Measurements from ENCODE around the gene FLCN. TPM values are rescaled to one million over a fixed set of nuclear protein-coding genes. Genes with fewer than 3 reads are reported as not detected.
"Not testable (repeated sequence)": the region's sequence is repeated elsewhere in the genome, so short reads cannot be mapped to it uniquely, and the experiment has no call there.

FLCN gene, protein sequence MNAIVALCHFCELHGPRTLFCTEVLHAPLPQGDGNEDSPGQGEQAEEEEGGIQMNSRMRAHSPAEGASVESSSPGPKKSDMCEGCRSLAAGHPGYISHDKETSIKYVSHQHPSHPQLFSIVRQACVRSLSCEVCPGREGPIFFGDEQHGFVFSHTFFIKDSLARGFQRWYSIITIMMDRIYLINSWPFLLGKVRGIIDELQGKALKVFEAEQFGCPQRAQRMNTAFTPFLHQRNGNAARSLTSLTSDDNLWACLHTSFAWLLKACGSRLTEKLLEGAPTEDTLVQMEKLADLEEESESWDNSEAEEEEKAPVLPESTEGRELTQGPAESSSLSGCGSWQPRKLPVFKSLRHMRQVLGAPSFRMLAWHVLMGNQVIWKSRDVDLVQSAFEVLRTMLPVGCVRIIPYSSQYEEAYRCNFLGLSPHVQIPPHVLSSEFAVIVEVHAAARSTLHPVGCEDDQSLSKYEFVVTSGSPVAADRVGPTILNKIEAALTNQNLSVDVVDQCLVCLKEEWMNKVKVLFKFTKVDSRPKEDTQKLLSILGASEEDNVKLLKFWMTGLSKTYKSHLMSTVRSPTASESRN
- 10 to 100 TPM; 13.0 to 20.4 (median 19.7) TPM for polyA plus RNA-seq

DNA sequence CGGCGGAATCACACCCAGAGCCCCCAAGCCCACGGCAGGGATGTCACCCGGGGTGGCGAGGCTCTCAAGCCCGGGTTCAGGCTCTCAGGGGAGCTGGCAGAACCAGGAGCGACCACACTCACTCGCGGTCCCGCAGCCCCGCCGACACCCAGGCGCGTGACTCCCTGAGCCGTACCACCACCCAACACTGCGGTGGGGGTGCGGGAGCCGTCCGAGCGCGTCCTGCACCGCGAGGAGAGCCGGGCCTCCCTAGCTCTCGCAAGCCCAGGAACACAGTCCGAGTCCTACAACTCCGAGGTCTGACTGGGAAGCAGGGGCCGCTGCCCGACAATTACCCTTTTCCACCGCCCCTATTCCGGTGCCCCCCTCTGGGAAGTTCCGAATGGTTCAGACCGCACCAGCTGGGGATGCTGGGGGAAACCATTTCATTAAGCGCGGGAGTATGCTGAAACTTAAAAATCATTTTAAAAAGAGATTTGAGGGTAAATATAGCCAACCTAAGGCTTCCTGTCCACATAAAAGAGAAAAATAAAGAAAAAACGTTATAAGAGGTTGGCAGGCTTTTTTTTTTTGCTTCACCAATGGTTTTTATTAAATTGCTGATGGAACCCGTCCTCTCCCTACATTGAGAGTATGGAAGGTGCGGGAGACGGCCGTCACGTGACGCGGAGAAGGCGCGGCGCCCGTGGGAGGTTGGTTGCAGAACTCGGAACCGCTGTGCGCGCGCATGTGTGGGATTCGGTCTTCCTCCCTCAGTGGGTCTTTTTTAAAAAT, at the start of gene FLCN:
FLCN (minus strand) TSS at position 143 of the 774 bp plus-strand sequence. CDS start 9,031 bp downstream, outside the sequence.
- 0 to 1% (median 0%) methylated on average over 53 of the region's 53 CpGs for WGBS, 3 donors

DNA sequence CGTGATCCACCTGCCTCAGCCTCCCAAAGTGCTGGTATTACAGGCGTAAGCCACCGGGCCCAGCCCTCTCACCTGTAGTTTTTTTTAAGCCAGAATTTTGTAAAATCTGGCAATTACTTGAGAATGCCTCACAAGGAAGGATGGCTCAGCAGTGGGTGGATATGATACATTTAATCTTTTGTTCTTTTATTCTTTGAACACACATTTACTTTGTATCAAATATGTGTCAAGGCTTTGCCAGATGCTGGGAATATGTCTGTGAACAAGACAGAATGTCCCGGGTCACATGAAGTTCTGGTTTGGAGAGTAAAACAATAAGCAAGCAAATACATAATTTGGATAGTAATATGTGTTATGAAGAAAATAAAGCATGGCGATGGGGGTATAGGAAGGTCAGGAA, 49.0 kb upstream of the FLCN start:
- H3K27ac ChIP-seq (ENCODE audit: low read depth, low read length) = no peak overlapping the region
- WGBS, 3 donors = 87 to 93% (median 92%) methylated on average over 5 of the region's 5 CpGs

More for the DNA sequence above, at the start of gene FLCN:
- H3K27ac ChIP-seq (ENCODE audit: low read depth, low read length) = no peak within 1 kb of the TSS

DNA sequence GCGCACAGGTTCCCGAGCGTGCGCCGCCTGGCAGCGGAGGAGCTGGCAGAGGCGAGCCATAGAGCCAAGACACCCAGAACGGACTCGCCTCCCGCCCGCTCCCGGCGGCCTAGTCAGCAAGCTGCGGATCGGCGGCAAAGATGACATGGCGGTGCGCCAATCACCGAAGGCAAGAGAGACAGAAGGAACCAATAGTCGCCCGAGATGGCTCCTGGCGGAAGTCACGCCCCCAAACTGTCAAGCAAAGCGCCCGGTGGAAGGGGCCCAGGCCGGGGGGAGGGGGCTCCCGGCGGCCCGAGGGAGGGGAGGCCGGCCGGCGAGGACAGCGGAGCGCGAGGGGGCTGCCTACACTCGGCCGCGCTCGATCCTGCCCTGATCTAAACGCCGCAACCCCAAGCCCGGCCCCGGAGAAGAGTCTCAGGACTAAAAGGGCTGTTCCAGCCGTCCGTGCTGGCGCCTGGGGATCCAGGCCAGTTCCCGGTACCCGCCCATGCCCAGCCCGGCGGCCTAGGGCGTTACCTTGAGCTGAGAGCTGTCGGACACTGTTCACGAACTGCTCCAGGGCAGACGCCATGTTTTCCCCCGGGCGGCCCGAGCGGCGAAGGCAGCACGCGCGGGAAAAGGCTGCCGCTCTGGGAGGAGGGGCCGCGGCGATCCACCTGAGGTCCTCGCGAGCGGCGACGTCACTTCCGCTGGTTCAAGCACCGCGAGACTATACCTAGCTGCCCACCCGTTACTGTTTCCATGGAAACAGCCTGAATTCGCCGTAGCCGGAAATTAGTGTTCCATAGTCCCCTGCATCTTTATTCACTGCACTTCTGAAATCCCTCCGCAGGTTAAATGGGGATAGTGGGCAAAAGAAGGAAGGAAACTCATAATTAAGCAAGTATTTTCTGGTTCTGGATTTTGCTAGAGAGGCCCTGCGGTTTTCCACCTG, 43.9 kb upstream of the FLCN start, which contains the start of gene COPS3:
COPS3 (minus strand) TSS at position 634 of the 937 bp plus-strand sequence; CDS start at position 574, 60 bp downstream.
- 0% methylated on average over 70 to 80 of the region's 80 CpGs for WGBS, 3 donors

DNA sequence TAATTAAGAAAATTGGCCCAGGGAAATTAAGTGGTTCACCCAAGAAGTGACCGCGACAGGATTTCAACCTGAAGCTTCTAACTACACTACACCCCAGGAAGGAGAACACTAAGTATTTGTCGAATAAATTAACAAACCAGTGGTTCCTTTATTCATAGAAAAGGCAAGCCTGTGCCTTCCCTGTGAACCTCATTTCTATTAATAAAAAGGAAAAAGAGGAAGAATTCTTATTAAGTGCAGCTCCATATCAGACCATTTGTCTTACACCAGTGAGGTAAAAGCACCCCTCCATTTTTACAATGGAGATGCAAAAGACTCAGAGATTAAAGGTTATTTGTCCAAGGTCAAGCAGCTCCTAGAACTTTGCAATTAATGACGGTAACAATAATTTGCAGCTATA, 42.3 kb upstream of the FLCN start:
- H3K27ac ChIP-seq (ENCODE audit: low read depth, low read length) = no peak overlapping the region
- 73 to 82% (median 78%) methylated on average over 4 of the region's 4 CpGs for WGBS, 3 donors

More for the DNA sequence above, 43.9 kb upstream of the FLCN start, which contains the start of gene COPS3:
- peak within 1 kb of the TSS; percentile 95 for H3K27ac ChIP-seq (ENCODE audit: low read depth, low read length)

DNA sequence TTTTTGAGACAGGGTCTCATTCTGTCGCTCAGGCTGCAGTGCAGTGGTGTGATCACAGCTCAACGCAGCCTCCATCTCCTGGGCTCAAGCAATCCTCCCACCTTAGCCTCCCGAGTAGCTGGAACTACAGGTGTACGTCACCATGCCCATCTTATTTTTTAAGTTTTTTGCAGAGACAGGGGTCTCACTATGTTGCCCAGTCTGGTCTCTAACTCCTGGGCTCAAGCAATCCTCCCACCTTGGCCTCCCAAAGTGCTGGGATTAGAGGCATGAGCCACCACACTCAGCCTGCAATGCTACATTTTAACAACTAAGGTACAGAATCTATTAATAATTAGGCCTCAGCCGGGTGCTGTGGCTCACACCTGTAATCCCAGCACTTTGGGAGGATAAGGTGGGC, 40.5 kb upstream of the FLCN start:
- not testable (repeated sequence) for H3K27ac ChIP-seq (ENCODE audit: low read depth, low read length)
- 92 to 96% (median 93%) methylated on average over 5 of the region's 5 CpGs for WGBS, 3 donors

DNA sequence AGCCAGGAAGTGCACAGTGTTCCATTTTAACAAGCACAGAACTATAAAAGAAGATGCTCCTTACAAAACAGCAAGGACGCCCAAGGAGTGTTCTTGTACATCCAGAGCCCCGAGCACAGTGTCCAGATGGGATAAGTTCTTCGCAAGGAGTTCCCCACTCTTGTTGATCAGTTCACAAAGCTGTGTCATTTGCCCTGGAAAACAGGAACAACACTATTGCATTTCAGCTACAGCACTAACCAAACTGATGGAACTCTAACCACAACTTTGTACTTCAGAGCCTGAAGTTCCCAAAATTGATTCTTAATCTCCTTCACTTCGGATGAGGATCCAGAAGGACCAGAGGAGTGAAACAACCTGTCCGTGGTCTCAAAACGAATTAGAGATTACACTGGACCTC, 39.0 kb upstream of the FLCN start:
- 52 to 79% (median 66%) methylated on average over 6 of the region's 6 CpGs for WGBS, 3 donors
- H3K27ac ChIP-seq (ENCODE audit: low read depth, low read length) = no peak overlapping the region

DNA sequence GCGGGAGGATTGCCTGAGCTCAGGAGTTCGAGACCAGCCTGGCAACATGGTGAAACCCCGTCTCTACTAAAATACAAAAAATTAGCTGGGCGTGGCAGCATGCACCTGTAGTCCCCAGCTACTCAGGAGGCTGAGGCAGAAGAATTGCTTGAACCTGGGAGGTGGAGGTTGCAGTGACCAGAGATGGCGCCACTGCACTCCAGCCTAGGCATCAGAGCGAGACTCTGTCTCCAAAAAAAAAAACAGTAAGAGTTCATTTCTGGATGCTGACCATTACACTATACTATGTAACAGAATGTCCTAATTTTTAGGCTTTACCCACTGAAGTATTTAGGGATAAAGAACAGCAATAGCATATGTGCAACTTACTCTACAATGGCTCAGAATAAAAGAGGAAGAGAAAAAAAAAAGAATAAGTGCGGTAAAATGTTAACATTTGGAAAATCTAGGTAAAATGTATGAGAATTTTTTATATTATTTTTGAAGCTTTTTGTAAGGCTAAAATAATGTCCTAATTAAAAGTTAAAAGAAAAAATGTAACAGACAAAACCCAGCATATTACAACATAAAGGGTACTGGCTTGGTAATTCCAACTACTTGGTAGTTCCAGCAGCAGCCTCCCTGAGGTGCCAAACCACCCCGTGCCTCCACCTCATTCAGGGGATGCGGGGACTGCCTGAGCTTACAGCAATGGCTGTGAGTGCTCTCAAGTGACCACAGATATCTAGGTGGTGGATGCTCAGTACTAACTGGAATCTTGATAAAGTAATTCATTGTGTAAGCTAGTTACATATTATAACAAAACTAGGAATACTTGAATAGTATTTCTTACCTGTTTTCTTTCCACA, 33.2 kb upstream of the FLCN start:
- H3K27ac ChIP-seq (ENCODE audit: low read depth, low read length) = no peak overlapping the region
- WGBS, 3 donors = 88 to 92% (median 90%) methylated on average over 9 of the region's 9 CpGs

DNA sequence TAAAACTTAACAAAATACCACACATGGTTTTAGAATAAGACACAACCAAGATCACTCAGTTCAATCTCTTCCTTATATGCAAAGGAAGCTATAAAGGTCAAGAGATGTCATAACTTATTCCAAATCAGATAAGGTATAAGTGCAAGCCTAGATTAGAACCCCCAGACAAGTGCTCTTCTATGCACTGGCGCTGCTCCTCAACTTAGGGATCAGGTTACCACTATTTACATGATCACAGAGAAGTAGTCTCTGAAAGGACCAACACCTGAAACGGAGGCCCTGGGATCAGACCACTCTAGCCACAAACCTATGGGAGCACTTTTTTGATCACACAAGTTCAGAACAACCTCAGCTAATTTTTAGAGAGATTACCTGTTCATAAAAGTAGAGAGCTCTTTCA, 27.5 kb upstream of the FLCN start:
- 81 to 88% (median 84%) methylated on average over 2 of the region's 2 CpGs for WGBS, 3 donors
- H3K27ac ChIP-seq (ENCODE audit: low read depth, low read length) = no peak overlapping the region

DNA sequence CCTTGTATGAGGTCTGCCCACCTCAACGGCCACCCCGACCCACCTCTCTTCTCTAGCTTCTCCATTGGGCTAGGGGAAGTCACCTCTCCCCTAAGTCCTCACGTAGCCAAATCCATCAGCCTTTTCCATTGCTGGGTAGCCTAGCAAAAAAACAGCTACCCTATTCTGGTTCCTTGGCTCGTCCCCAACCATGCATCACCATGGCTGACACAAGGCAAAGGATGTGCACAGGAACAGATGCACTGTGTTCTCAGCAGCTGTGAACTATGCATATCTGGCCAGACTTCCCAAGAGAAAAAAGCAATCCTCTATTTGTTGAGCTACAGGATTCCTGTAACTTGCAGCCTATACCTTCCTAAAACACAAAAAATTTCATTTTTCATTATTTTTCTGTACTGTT, 22.0 kb upstream of the FLCN start:
- no peak overlapping the region for H3K27ac ChIP-seq (ENCODE audit: low read depth, low read length)
- 95 to 96% (median 95%) methylated on average over 4 of the region's 4 CpGs for WGBS, 3 donors

DNA sequence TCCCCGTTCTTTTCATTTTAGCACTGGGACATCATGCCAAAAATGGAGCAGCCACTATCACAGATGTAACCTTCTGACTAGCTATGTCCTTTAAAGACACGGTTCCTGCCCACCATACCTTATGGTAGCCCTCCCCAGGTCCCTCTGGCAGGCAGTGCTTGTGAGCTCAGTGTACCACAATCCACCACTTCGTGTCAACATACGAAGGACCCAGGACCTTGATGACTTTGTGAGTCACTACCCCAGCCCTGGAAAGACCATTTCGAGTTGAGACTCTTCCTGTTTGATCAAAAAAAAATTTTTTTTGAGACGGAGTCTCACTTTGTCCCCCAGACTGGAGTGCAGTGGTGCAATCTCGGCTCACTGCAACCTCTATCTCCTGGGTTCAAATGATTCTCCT, 21.0 kb upstream of the FLCN start:
- WGBS, 3 donors = 90 to 94% (median 92%) methylated on average over 7 of the region's 7 CpGs
- no peak overlapping the region for H3K27ac ChIP-seq (ENCODE audit: low read depth, low read length)

DNA sequence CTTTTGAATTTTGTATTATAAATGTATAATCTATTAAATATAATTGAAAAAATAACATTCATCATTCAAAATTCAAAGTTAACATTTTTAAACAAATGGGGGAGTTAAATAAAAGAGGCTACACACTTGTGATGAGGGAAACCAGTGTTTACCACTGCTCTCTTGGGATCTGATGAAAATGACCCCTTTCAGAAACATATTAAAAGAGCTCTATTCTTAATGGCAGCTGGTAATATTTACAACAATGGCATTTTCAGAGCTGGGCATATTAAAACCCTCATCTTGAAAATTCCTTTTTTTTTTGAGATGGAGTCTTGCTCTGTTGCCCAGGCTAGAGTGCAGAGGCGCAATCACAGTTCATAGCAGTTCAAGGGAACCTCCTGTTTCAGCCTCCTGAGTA, 19.3 kb upstream of the FLCN start:
- WGBS, 3 donors = 100% methylated on average over 1 of the region's 1 CpG
- no peak overlapping the region for H3K27ac ChIP-seq (ENCODE audit: low read depth, low read length)

DNA sequence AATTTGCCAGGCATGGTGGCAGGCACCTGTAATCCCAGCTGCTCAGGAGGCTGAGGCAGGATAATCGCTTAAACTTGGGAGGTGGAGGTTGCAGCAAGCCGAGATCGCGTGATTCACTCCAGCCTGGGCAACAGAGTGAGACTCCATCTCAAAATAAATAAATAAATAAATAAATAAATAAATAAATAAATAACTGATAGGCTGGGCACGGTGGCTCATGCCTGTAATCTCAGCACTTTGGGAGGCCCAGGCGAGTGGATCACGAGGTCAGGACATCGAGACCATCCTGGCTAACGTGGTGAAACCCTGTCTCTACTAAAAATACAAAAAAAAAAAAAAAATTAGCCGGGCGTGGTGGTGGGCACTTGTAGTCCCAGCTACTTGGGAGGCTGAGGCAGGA, 18.7 kb upstream of the FLCN start:
- H3K27ac ChIP-seq (ENCODE audit: low read depth, low read length) = not testable (repeated sequence)
- 92% methylated on average over 9 to 11 of the region's 11 CpGs for WGBS, 3 donors

DNA sequence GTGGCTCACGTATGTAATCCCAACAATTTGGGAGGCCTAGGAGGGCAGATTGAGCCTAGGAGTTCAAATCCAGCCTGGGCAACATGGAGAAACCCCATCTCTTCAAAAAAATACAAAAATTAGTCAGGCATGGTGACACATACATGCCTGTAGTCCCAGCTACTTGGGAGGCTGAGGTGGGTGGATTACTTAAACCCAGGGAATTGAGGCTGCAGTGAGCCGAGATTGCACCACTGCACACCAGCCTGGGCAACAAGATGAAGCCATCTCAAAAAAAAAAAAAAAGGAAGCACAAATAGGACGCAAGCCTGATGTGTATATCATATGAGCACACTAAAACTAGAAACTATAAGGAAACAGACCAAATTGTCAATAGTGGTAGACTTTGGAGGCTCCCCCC, 17.1 kb upstream of the FLCN start:
- WGBS, 3 donors = 69 to 95% (median 83%) methylated on average over 3 of the region's 3 CpGs

DNA sequence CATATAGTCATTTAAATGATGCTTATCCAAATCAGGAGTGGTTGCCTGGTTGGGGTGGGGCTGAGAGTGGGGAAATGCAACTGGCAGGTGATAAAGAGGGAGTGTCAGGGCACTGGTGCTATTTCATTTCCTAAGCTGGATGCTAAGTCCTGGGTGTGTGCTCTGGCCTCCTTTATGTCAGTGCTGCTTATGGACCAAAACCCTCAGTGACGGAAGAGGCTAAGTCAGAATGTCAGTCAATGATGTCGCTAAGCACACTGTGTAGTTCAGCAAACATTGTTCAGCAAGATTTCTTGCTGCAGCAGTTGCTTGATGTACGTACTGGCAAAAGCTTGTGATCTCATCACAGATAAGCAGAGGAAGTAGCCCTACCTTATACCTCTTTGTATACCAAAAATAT, 16.4 kb upstream of the FLCN start:
- H3K27ac ChIP-seq (ENCODE audit: low read depth, low read length) = no peak overlapping the region
- 84 to 95% (median 93%) methylated on average over 3 of the region's 3 CpGs for WGBS, 3 donors

More for the DNA sequence above, 17.1 kb upstream of the FLCN start:
- no peak overlapping the region for H3K27ac ChIP-seq (ENCODE audit: low read depth, low read length)

DNA sequence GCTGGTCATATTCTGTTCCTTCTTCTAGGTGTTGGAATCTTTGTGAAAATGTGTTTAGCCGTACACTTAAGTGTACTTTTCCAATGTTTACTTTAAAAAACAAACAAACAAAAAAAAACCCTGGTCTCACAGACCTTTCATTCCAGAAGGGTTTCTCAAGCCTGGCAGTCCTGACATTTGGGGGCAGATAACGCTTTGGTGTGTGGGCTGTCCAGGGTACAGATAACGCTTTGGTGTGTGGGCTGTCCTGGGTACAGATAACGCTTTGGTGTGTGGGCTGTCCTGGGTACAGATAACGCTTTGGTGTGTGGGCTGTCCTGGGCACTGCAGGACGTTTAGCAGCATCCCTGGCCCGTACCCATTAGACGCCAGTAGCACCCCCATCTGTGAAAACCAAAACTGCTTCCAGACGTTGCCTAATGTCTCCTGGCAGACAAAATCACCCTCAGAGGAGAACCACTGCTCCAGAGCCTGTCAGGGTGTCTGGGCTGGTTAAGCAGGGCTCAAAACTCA, 15.2 kb upstream of the FLCN start:
- WGBS, 3 donors = 55 to 81% (median 74%) methylated on average over 9 of the region's 9 CpGs
- H3K27ac ChIP-seq (ENCODE audit: low read depth, low read length) = no peak overlapping the region

DNA sequence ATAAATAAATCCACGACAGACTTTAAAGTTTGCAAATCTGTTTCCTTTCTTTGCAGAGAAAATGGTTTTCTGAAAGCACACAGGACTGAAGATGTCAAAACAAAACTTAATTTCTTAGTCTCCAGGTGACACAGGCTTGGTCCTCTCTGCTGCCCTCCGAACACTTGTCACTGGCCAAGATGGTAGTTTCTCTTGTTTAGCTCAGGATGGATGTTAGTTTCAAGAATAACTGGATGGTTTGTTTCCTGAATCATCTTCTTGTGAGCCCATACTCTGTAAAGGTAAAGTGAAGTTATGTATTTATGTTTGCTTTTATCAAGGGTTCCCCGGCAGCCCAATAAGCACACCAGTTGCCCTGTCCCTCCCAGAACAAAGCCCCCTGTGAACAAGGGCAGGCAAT, 9.9 kb upstream of the FLCN start:
- no peak overlapping the region for H3K27ac ChIP-seq (ENCODE audit: low read depth, low read length)
- WGBS, 3 donors = 92 to 93% (median 93%) methylated on average over 3 of the region's 3 CpGs

DNA sequence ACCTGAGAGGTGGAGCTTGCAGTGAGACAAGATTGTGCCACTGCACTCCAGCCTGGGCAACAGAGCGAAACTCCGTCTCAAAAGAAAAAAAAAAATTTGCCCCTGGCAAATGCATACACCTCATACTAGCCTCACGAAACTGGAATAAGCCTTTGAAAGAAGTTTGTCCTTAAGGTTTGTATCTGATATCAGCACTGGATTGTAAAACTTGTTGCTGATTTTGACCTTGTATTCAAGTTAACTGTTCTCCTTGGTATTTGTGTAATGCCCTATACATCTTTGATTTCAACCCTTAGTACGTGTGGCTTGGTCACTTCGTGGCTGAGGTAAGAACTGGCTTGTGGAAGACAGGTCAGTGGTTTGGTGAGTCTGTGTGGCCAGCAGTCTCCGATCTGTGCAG, 6.2 kb upstream of the FLCN start:
- H3K27ac ChIP-seq (ENCODE audit: low read depth, low read length) = no peak overlapping the region
- 87 to 95% (median 88%) methylated on average over 6 of the region's 6 CpGs for WGBS, 3 donors

Measured in adipose tissue (tissue), 3 donors.